H1 (cell line): ENCODE results near the gene ADCY9. TPM values are rescaled to one million over a fixed set of nuclear protein-coding genes. Genes with fewer than 3 reads are reported as not detected.

ENCODE experiments used
- ATF2 ChIP-seq: IDR thresholded peaks from 2 replicates; pipeline ENCODE4 v1.6.1; 2012; ENCODE audit warnings: low read length, inconsistent platforms
- HDAC2 ChIP-seq, 2 experiments: fragments of 300-600 bp in 1 of 2; sonication (generic) in 1 of 2; IDR thresholded peaks; 2 replicates each; pipeline ENCODE4 v1.6.1; 2011 to 2012; ENCODE audit warnings: low read depth in 2 of 2, low read length in 2 of 2, mild to moderate bottlenecking in 2 of 2, moderate library complexity in 2 of 2, borderline replicate concordance in 1 of 2, inconsistent platforms in 1 of 2
- NRF1 ChIP-seq: IDR thresholded peaks from 2 replicates; pipeline ENCODE4 v1.6.1; 2011; ENCODE audit warnings: mild to moderate bottlenecking, low read depth, low read length, improper control_type of control experiment
- PHF8 ChIP-seq: fragments of 200-600 bp; sonication (generic); conservative IDR thresholded peaks from 2 replicates; pipeline ENCODE4 v1.7.1; 2012; ENCODE audit warnings: low read depth, mild to moderate bottlenecking, inconsistent platforms, low read length, moderate library complexity
- RNF2 ChIP-seq: fragments of 200-900, 300-1000 bp; sonication (generic); IDR thresholded peaks from 2 replicates; pipeline ENCODE4 v1.7.1; 2016; ENCODE audit warnings: borderline replicate concordance, low read depth, mild to moderate bottlenecking, antibody characterized with exemption, low read length; ENCODE audit not compliant: poor library complexity, severe bottlenecking; ENCODE audit errors: missing control alignments
- RXRA ChIP-seq: IDR thresholded peaks from 2 replicates; pipeline ENCODE4 v1.6.1; 2011; ENCODE audit warnings: low read depth, mild to moderate bottlenecking, low read length, moderate library complexity; ENCODE audit not compliant: insufficient read depth
- SIX5 ChIP-seq: IDR thresholded peaks from 2 replicates; pipeline ENCODE4 v1.6.1; 2011; ENCODE audit warnings: mild to moderate bottlenecking, low read depth, low read length
- TAF7 ChIP-seq: optimal IDR thresholded peaks from 2 replicates; pipeline ENCODE3; 2011; ENCODE audit warnings: low read depth, mild to moderate bottlenecking, inconsistent platforms, low read length, moderate library complexity, borderline replicate concordance
- polyA plus RNA-seq, 7 experiments: library from polyadenylated mRNA; depleted of rRNA in 3 of 7; stranded (reverse) in 5 of 7; unstranded in 2 of 7; fragments of >200 nt in 5 of 7; fragments of 200-250 nt in 2 of 7; gene quantifications; 1 replicate in 5 of 7; 2 replicates in 1 of 7; 4 replicates in 1 of 7; pipeline versions ENCODE4 v1.2.1 to v1.2.3, GENCODE V29; 2011 to 2013; ENCODE audit warnings: missing spikeins in 2 of 7, mixed read lengths in 2 of 7
- total RNA-seq: library from RNA; stranded (reverse); fragmentation: NEBNext Ultra II Directional; extraction: Animal tissue kit (Norgen Biotek cat#: 25700); gene quantifications from 2 replicates; pipeline ENCODE4 v1.2.1, GENCODE V29; 2021
- TF ChIP-seq, protein P1 (sequence below): fragments of 300-600 bp; sonication (generic); IDR thresholded peaks from 2 replicates; pipeline ENCODE4 v1.7.1; 2012; ENCODE audit warnings: low read length, moderate library complexity, mild to moderate bottlenecking, inconsistent platforms; ENCODE audit not compliant: insufficient replicate concordance

Gene ADCY9
- total and polyA plus RNA-seq, 2 of the 8 experiments (the other 6 are each of a cell fraction or from before 2014, with no cell fraction given): 5.4 to 13.1 TPM

DNA sequence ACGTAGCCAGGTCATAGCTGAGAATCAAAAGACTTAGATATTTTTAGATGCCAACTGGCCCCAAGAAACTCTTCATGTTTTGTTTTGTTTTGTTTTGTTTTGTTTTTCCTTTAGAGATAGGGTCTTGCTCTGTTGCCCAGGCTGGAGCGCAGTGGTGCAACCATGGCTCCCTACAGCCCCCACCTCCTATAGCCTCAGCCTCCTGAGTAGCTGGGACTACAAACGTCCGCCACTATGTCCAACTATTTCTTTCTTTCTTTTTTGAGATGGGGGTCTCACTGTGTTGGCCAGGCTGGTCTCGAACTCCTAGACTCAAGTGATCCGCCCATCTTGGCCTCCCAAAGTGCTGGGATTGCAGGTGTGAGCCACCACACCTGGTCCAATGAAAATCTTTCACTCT is 107.1 kb downstream of the ADCY9 start (continued):
- no peak for TF ChIP-seq PHF8
- TF ChIP-seq TAF7: no peak
- TF ChIP-seq ATF2: no peak
- no peak for TF ChIP-seq SIX5
- no peak for TF ChIP-seq HDAC2 (IDR thresholded peaks at IDR 0.05; ENCODE audit: borderline replicate concordance in 1 of 2, low read depth in 2 of 2, low read length in 2 of 2)
- TF ChIP-seq NRF1: no peak
- no peak for TF ChIP-seq RXRA
- TF ChIP-seq, protein P1, sequence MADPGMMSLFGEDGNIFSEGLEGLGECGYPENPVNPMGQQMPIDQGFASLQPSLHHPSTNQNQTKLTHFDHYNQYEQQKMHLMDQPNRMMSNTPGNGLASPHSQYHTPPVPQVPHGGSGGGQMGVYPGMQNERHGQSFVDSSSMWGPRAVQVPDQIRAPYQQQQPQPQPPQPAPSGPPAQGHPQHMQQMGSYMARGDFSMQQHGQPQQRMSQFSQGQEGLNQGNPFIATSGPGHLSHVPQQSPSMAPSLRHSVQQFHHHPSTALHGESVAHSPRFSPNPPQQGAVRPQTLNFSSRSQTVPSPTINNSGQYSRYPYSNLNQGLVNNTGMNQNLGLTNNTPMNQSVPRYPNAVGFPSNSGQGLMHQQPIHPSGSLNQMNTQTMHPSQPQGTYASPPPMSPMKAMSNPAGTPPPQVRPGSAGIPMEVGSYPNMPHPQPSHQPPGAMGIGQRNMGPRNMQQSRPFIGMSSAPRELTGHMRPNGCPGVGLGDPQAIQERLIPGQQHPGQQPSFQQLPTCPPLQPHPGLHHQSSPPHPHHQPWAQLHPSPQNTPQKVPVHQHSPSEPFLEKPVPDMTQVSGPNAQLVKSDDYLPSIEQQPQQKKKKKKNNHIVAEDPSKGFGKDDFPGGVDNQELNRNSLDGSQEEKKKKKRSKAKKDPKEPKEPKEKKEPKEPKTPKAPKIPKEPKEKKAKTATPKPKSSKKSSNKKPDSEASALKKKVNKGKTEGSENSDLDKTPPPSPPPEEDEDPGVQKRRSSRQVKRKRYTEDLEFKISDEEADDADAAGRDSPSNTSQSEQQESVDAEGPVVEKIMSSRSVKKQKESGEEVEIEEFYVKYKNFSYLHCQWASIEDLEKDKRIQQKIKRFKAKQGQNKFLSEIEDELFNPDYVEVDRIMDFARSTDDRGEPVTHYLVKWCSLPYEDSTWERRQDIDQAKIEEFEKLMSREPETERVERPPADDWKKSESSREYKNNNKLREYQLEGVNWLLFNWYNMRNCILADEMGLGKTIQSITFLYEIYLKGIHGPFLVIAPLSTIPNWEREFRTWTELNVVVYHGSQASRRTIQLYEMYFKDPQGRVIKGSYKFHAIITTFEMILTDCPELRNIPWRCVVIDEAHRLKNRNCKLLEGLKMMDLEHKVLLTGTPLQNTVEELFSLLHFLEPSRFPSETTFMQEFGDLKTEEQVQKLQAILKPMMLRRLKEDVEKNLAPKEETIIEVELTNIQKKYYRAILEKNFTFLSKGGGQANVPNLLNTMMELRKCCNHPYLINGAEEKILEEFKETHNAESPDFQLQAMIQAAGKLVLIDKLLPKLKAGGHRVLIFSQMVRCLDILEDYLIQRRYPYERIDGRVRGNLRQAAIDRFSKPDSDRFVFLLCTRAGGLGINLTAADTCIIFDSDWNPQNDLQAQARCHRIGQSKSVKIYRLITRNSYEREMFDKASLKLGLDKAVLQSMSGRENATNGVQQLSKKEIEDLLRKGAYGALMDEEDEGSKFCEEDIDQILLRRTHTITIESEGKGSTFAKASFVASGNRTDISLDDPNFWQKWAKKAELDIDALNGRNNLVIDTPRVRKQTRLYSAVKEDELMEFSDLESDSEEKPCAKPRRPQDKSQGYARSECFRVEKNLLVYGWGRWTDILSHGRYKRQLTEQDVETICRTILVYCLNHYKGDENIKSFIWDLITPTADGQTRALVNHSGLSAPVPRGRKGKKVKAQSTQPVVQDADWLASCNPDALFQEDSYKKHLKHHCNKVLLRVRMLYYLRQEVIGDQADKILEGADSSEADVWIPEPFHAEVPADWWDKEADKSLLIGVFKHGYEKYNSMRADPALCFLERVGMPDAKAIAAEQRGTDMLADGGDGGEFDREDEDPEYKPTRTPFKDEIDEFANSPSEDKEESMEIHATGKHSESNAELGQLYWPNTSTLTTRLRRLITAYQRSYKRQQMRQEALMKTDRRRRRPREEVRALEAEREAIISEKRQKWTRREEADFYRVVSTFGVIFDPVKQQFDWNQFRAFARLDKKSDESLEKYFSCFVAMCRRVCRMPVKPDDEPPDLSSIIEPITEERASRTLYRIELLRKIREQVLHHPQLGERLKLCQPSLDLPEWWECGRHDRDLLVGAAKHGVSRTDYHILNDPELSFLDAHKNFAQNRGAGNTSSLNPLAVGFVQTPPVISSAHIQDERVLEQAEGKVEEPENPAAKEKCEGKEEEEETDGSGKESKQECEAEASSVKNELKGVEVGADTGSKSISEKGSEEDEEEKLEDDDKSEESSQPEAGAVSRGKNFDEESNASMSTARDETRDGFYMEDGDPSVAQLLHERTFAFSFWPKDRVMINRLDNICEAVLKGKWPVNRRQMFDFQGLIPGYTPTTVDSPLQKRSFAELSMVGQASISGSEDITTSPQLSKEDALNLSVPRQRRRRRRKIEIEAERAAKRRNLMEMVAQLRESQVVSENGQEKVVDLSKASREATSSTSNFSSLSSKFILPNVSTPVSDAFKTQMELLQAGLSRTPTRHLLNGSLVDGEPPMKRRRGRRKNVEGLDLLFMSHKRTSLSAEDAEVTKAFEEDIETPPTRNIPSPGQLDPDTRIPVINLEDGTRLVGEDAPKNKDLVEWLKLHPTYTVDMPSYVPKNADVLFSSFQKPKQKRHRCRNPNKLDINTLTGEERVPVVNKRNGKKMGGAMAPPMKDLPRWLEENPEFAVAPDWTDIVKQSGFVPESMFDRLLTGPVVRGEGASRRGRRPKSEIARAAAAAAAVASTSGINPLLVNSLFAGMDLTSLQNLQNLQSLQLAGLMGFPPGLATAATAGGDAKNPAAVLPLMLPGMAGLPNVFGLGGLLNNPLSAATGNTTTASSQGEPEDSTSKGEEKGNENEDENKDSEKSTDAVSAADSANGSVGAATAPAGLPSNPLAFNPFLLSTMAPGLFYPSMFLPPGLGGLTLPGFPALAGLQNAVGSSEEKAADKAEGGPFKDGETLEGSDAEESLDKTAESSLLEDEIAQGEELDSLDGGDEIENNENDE: no peak
- TF ChIP-seq RNF2: no peak
- TF ChIP-seq, all 59 proteins: peak for 0
